IMR-90 (cell line): ENCODE measurements around the gene NPHP4. TPM values are rescaled to one million over a fixed set of nuclear protein-coding genes. Genes with fewer than 3 reads are reported as not detected.

ENCODE experiments used
- ATAC-seq: fragments of 200-7000 bp; cut with Tn5 transposase; 2 replicates; pipeline ENCODE4 v1.9.1; 2020; ENCODE audit warnings: low read depth, mild to moderate bottlenecking, moderate library complexity
- BruUV-seq: library from RNA; stranded (reverse); fragments of 400-500 nt; replicated peaks from 2 replicates; lab custom pipeline; 2021; lab: Mats Ljungman, UMichigan
- CTCF ChIA-PET: fragments of 300-600 bp; formaldehyde crosslinking; extraction: SDS; loops from one replicate; lab custom pipeline; 2021; ENCODE audit warnings: antibody characterized with exemption; lab: Yijun Ruan, JAX
- POLR2A ChIA-PET: fragments of 300-600 bp; sonication (Branson Sonifier 250); formaldehyde crosslinking; loops from one replicate; lab custom pipeline; 2022; ENCODE audit warnings: antibody characterized with exemption; ENCODE audit not compliant: unreplicated experiment; lab: Charles Lee
- DNase-seq: peaks from one replicate; pipeline ENCODE4 v3.0.0; 2013
- H2AFZ ChIP-seq: replicated peaks from 2 replicates; pipeline ENCODE3; 2013; ENCODE audit warnings: low read length, mild to moderate bottlenecking; ENCODE audit not compliant: poor library complexity
- H2AK5ac ChIP-seq: 2 replicates; pipeline ENCODE4 v1.6.1; 2013; ENCODE audit warnings: low read depth, low read length, inconsistent platforms
- H2AK9ac ChIP-seq: replicated peaks from 2 replicates; pipeline ENCODE3; 2013; ENCODE audit warnings: mild to moderate bottlenecking, low read depth, low read length, moderate library complexity; ENCODE audit not compliant: poor library complexity
- H2BK120ac ChIP-seq: 2 replicates; pipeline ENCODE4 v1.6.1; 2013; ENCODE audit warnings: low read depth, low read length, inconsistent platforms
- H2BK15ac ChIP-seq: 3 replicates; pipeline ENCODE4 v1.6.1; 2013; ENCODE audit warnings: low read depth, low read length, inconsistent platforms
- H2BK20ac ChIP-seq: 2 replicates; pipeline ENCODE4 v1.6.1; 2013; ENCODE audit warnings: low read depth, mild to moderate bottlenecking, inconsistent platforms, low read length, moderate library complexity
- H2BK5ac ChIP-seq: 2 replicates; pipeline ENCODE4 v1.6.1; 2013; ENCODE audit warnings: mild to moderate bottlenecking, low read depth, low read length, inconsistent platforms; ENCODE audit not compliant: poor library complexity, severe bottlenecking
- H3K14ac ChIP-seq: replicated peaks from 2 replicates; pipeline ENCODE4 v1.6.1; 2013; ENCODE audit warnings: low read depth, low read length, inconsistent platforms
- H3K18ac ChIP-seq: 2 replicates; pipeline ENCODE4 v1.6.1; 2013; ENCODE audit warnings: low read depth, low read length, control low read depth
- H3K23ac ChIP-seq: 2 replicates; pipeline ENCODE4 v1.6.1; 2013; ENCODE audit warnings: low read depth, low read length, inconsistent platforms
- H3K27ac ChIP-seq: 2 replicates; pipeline ENCODE4 v1.5.1; 2013; ENCODE audit warnings: mild to moderate bottlenecking, control low read depth, low read length; ENCODE audit not compliant: insufficient read depth
- H3K27me3 ChIP-seq: 2 replicates; pipeline ENCODE4 v1.6.1; 2013; ENCODE audit warnings: low read length; ENCODE audit not compliant: control insufficient read depth, insufficient read depth
- H3K36me3 ChIP-seq: 2 replicates; pipeline ENCODE4 v1.6.1; 2013; ENCODE audit warnings: low read length, mixed read lengths; ENCODE audit not compliant: control insufficient read depth, insufficient read depth
- H3K4ac ChIP-seq: 2 replicates; pipeline ENCODE4 v1.6.1; 2013; ENCODE audit warnings: low read depth, low read length, inconsistent platforms
- H3K4me1 ChIP-seq: 2 replicates; pipeline ENCODE4 v1.6.1; 2013; ENCODE audit warnings: low read length, mixed read lengths; ENCODE audit not compliant: control insufficient read depth, insufficient read depth
- H3K4me2 ChIP-seq: 2 replicates; pipeline ENCODE4 v1.6.1; 2013; ENCODE audit warnings: low read depth, mild to moderate bottlenecking, control low read depth, low read length, moderate library complexity
- H3K4me3 ChIP-seq: 2 replicates; pipeline ENCODE4 v1.5.1; 2013; ENCODE audit warnings: low read depth, mild to moderate bottlenecking, control low read depth, low read length, moderate library complexity; ENCODE audit not compliant: insufficient read depth
- H3K56ac ChIP-seq: 2 replicates; pipeline ENCODE4 v1.6.1; 2013; ENCODE audit warnings: low read length, inconsistent platforms; ENCODE audit not compliant: insufficient read depth; ENCODE audit errors: extremely low read depth
- H3K79me1 ChIP-seq, 2 experiments: 2 replicates each; pipeline ENCODE4 v1.6.1; 2013; ENCODE audit warnings: low read length in 2 of 2, inconsistent platforms in 1 of 2, low read depth in 1 of 2
- H3K9ac ChIP-seq: 2 replicates; pipeline ENCODE4 v1.6.1; 2013; ENCODE audit warnings: low read depth, low read length, control low read depth
- H3K9me1 ChIP-seq: 2 replicates; pipeline ENCODE4 v1.6.1; 2013; ENCODE audit warnings: low read length, inconsistent platforms; ENCODE audit not compliant: insufficient read depth
- H3K9me3 ChIP-seq: 2 replicates; pipeline ENCODE4 v1.6.1; 2013; ENCODE audit warnings: low read length; ENCODE audit not compliant: control insufficient read depth, insufficient read depth
- H4K20me1 ChIP-seq: 2 replicates; pipeline ENCODE4 v1.6.1; 2013; ENCODE audit warnings: low read length, inconsistent platforms; ENCODE audit not compliant: insufficient read depth
- H4K5ac ChIP-seq: 2 replicates; pipeline ENCODE4 v1.6.1; 2013; ENCODE audit warnings: mild to moderate bottlenecking, low read depth, low read length, control low read depth
- H4K8ac ChIP-seq, 2 experiments: 2 replicates each; pipeline ENCODE4 v1.6.1; 2013; ENCODE audit warnings: low read depth in 2 of 2, low read length in 2 of 2, control low read depth in 1 of 2, inconsistent platforms in 1 of 2
- H4K91ac ChIP-seq: 2 replicates; pipeline ENCODE4 v1.6.1; 2013; ENCODE audit warnings: low read depth, low read length, inconsistent platforms; ENCODE audit not compliant: insufficient read depth
- BHLHE40 ChIP-seq: fragments of 150-350 bp; IDR thresholded peaks from 2 replicates; pipeline ENCODE4 v1.6.1; 2016; ENCODE audit warnings: mild to moderate bottlenecking, low read depth, low read length
- CEBPB ChIP-seq: IDR thresholded peaks from 2 replicates; pipeline ENCODE4 v1.6.1; 2012; ENCODE audit warnings: low read depth, low read length, improper control_type of control experiment
- CHD1 ChIP-seq: IDR thresholded peaks from 2 replicates; pipeline ENCODE4 v1.6.1; 2012; ENCODE audit warnings: low read depth, low read length, improper control_type of control experiment
- CTCF ChIP-seq: conservative IDR thresholded peaks from 2 replicates; pipeline ENCODE4 v1.5.1; 2012; ENCODE audit warnings: mild to moderate bottlenecking, low read depth, low read length, improper control_type of control experiment
- ELK1 ChIP-seq: fragments of 150-350 bp; IDR thresholded peaks from 2 replicates; pipeline ENCODE4 v1.6.1; 2016; ENCODE audit warnings: low read depth, mild to moderate bottlenecking, low read length, moderate library complexity, borderline replicate concordance
- FOS ChIP-seq: fragments of 150-350 bp; IDR thresholded peaks from 2 replicates; pipeline ENCODE4 v1.6.1; 2016; ENCODE audit warnings: low read depth, low read length
- MAFK ChIP-seq: IDR thresholded peaks from 2 replicates; pipeline ENCODE4 v1.6.1; 2012; ENCODE audit warnings: low read depth, low read length, improper control_type of control experiment
- MAZ ChIP-seq: IDR thresholded peaks from 2 replicates; pipeline ENCODE4 v1.6.1; 2012; ENCODE audit warnings: low read depth, mild to moderate bottlenecking, low read length, improper control_type of control experiment, moderate library complexity, borderline replicate concordance
- MXI1 ChIP-seq: IDR thresholded peaks from 2 replicates; pipeline ENCODE4 v1.6.1; 2012; ENCODE audit warnings: low read depth, mild to moderate bottlenecking, low read length, moderate library complexity, borderline replicate concordance
- NFE2L2 ChIP-seq: fragments of 150-350 bp; IDR thresholded peaks from 2 replicates; pipeline ENCODE4 v1.6.1; 2016; ENCODE audit warnings: low read depth, mild to moderate bottlenecking, low read length
- POLR2A ChIP-seq: IDR thresholded peaks from 2 replicates; pipeline ENCODE4 v1.6.1; 2012; ENCODE audit warnings: mild to moderate bottlenecking, low read depth, low read length
- RAD21 ChIP-seq: IDR thresholded peaks from 2 replicates; pipeline ENCODE4 v1.6.1; 2012; ENCODE audit warnings: low read length, improper control_type of control experiment
- RCOR1 ChIP-seq: IDR thresholded peaks from 2 replicates; pipeline ENCODE4 v1.6.1; 2012; ENCODE audit warnings: mild to moderate bottlenecking, low read length, improper control_type of control experiment; ENCODE audit not compliant: insufficient replicate concordance
- RFX5 ChIP-seq: IDR thresholded peaks from 2 replicates; pipeline ENCODE4 v1.8.0; 2012; ENCODE audit warnings: low read depth, mild to moderate bottlenecking, low read length, moderate library complexity
- SMC3 ChIP-seq: fragments of 150-350 bp; IDR thresholded peaks from 2 replicates; pipeline ENCODE4 v1.6.1; 2016; ENCODE audit warnings: low read depth, mild to moderate bottlenecking, antibody characterized with exemption, low read length, moderate library complexity
- USF2 ChIP-seq: fragments of 150-350 bp; IDR thresholded peaks from 2 replicates; pipeline ENCODE4 v1.6.1; 2017; ENCODE audit warnings: mild to moderate bottlenecking, antibody characterized with exemption, low read length, low read depth
- WGBS, 2 experiments: methylation state at CpG; one replicate each; pipeline versions ENCODE4 v1.1.5 to v1.1.7; 2013; ENCODE audit warnings: missing lambda C conversion rate in 2 of 2; ENCODE audit not compliant: insufficient read length in 1 of 2; ENCODE audit errors: extremely low coverage in 2 of 2; 5-methylcytosine and 5-hydroxymethylcytosine counted together
- dilution Hi-C: fragments of 300-500 bp; cut with HindIII; formaldehyde crosslinking; loops from one replicate; pipeline ENCODE4 v1.14.3; 2018; ENCODE audit warnings: low sequenced_read_pairs; ENCODE audit not compliant: unreplicated experiment
- in situ Hi-C: fragments of 300-500 bp; cut with MboI; formaldehyde crosslinking; loops from 3 replicates; pipeline ENCODE4 v1.14.3; 2019; ENCODE audit warnings: low sequenced_read_pairs, inconsistent platforms, mixed read lengths
- intact Hi-C: fragments of 100-400 bp; cut with micrococcal nuclease; formaldehyde crosslinking; loops from 2 replicates; pipeline ENCODE4 v1.10.0; 2022
- polyA plus RNA-seq, 3 experiments: library from polyadenylated mRNA; depleted of rRNA; stranded (reverse); fragments of >200 nt; gene quantifications; 2 replicates each; pipeline ENCODE4 v1.2.3, GENCODE V29; 2012; ENCODE audit warnings: low replicate concordance in 1 of 3
- total RNA-seq: library from RNA; depleted of rRNA; stranded (reverse); fragments of >200 nt; gene quantifications from 2 replicates; pipeline ENCODE4 v1.2.3, GENCODE V29; 2012

Gene NPHP4
- total and polyA plus RNA-seq, 2 of the 4 experiments (the other 2 are of a cell fraction) = 2.0 to 5.5 TPM

- Histone ChIP-seq H3K9me1 (no peaks in the 10 kb centered on the region), H3K9ac (no peak overlapping the region), H2BK120ac (no peak overlapping the region), H2AK9ac (no peak overlapping the region), H3K27ac (no peak overlapping the region), H3K79me1 (no peaks in the 10 kb centered on the region), H3K14ac (no peak overlapping the region), H4K91ac (no peak overlapping the region), H2AK5ac (no peak overlapping the region), H2BK5ac (no peak overlapping the region), H3K4me1 (no peaks in the 10 kb centered on the region), H3K4ac (no peak overlapping the region), H4K8ac (no peak overlapping the region), H3K4me3 (no peak overlapping the region), H3K23ac (no peak overlapping the region), H3K27me3 (no peaks in the 10 kb centered on the region), H4K20me1 (no peaks in the 10 kb centered on the region), H2BK15ac (no peak overlapping the region), H2AFZ (no peak overlapping the region), H4K5ac (no peak overlapping the region), H3K4me2 (no peak overlapping the region), H2BK20ac (no peak overlapping the region), H3K9me3 (no peaks in the 10 kb centered on the region), H3K18ac (no peak overlapping the region), H3K56ac (no peak overlapping the region), H3K36me3 (peaks cover 11% of the 10 kb centered on the region)
- TF ChIP-seq POLR2A (no peak), SMC3 (no peak), MAFK (no peak), ELK1 (no peak), MXI1 (no peak), CTCF (no peak), CHD1 (no peak), CEBPB (no peak), RFX5 (no peak), RAD21 (no peak), MAZ (no peak), BHLHE40 (no peak), RCOR1 (no peak), USF2 (no peak), NFE2L2 (no peak), FOS (no peak)
- BruUV-seq = no TSS peak
- ATAC-seq (no peak), DNase-seq (no peak)
- POLR2A ChIA-PET = no interaction called here
- CTCF ChIA-PET = interaction anchor here (1.1 kb wide), 1 partner anchor 13 kb away, joined by 3 read pairs; no protein-coding TSS in a partner anchor
- dilution Hi-C loops = no loop called here
- intact Hi-C loops = no loop called here
- in situ Hi-C loops = loop anchor here (25.0 kb wide), 1 partner anchor 1297 kb away; the partner anchor contains the start of gene AJAP1
- 93% methylated on average over 6 of the region's 9 CpGs; no CpG with 5 or more reads in 1 of the 2 experiments for WGBS, 2 experiments
Observed at GRCh38 chr1:5959667-5960230, 32.5 kb downstream of the NPHP4 start.
